Large intestine (tissue), 3 donors: Measurements from ENCODE around the gene NDUFC1. TPM values are rescaled to one million over a fixed set of nuclear protein-coding genes. Genes with fewer than 3 reads are reported as not detected.

Experiments used
- DNase-seq, 2 donors: peaks; one replicate each; pipeline versions ENCODE4 v3.0.0 to v3.0.0-alpha.2; 2013
- H3K27ac ChIP-seq: one replicate; pipeline ENCODE4 v1.5.1; 2013; ENCODE audit warnings: low read length
- H3K27me3 ChIP-seq: 2 replicates; pipeline ENCODE4 v1.6.1; 2013; ENCODE audit warnings: low read length; ENCODE audit not compliant: control insufficient read depth, insufficient read depth
- H3K36me3 ChIP-seq: 2 replicates; pipeline ENCODE4 v1.6.1; 2013; ENCODE audit warnings: low read length; ENCODE audit not compliant: control insufficient read depth, insufficient read depth
- H3K4me1 ChIP-seq: one replicate; pipeline ENCODE4 v1.6.1; 2013; ENCODE audit warnings: low read length; ENCODE audit not compliant: control insufficient read depth, insufficient read depth
- H3K4me3 ChIP-seq: one replicate; pipeline ENCODE4 v1.5.1; 2013; ENCODE audit warnings: low read length
- H3K9me3 ChIP-seq: one replicate; pipeline ENCODE4 v1.6.1; 2013; ENCODE audit warnings: mild to moderate bottlenecking, low read depth, low read length, moderate library complexity; ENCODE audit not compliant: control insufficient read depth
- WGBS: methylation state at CpG from one replicate; pipeline ENCODE4 v1.1.5; 2013; ENCODE audit warnings: low lambda C conversion rate; ENCODE audit not compliant: insufficient coverage; 5-methylcytosine and 5-hydroxymethylcytosine counted together
- polyA plus RNA-seq: library from polyadenylated mRNA; unstranded; fragments of 120-200 nt; gene quantifications from one replicate; pipeline ENCODE4 v1.2.1, GENCODE V29; 2013

Gene NDUFC1
- polyA plus RNA-seq, 1 donor: 82.9 TPM

- H3K4me1 ChIP-seq: no peaks in the 10 kb centered on the region
- H3K27me3 ChIP-seq: no peaks in the 10 kb centered on the region
- peak; percentile 61 to 84 for DNase-seq
- peaks cover 6% of the 10 kb centered on the region for H3K36me3 ChIP-seq
- H3K27ac ChIP-seq: peak overlapping the region; percentile 96
- no peaks in the 10 kb centered on the region for H3K9me3 ChIP-seq
- peak overlapping the region; percentile 84 for H3K4me3 ChIP-seq
- 0% methylated on average over 1 of the region's 16 CpGs for WGBS
Observed at GRCh38 chr4:139300431-139301112, 1.7 kb downstream of the NDUFC1 start.

GRCh38 chr4:139299536-139299935, 2.7 kb downstream of the NDUFC1 start:
- no peaks in the 10 kb centered on the region for H3K4me1 ChIP-seq
- no peaks in the 10 kb centered on the region for H3K27me3 ChIP-seq
- no peak overlapping the region for H3K4me3 ChIP-seq
- H3K27ac ChIP-seq: no peak overlapping the region
- no CpG with 5 or more reads among the region's 1 CpG for WGBS
- peaks cover 2% of the 10 kb centered on the region for H3K36me3 ChIP-seq
- no peaks in the 10 kb centered on the region for H3K9me3 ChIP-seq
- DNase-seq: no peak

- Histone ChIP-seq H3K36me3 (peaks cover 12% of the 10 kb centered on the region), H3K9me3 (no peaks in the 10 kb centered on the region), H3K4me3 (no peak overlapping the region), H3K27me3 (no peaks in the 10 kb centered on the region), H3K4me1 (no peaks in the 10 kb centered on the region), H3K27ac (no peak overlapping the region)
- WGBS: no CpG with 5 or more reads among the region's 2 CpGs
- DNase-seq: no peak
Observed at GRCh38 chr4:139297001-139297410, 5.3 kb downstream of the NDUFC1 start.

- WGBS: 60% methylated on average over 2 of the region's 6 CpGs
Observed at GRCh38 chr4:139295942-139296299, 6.4 kb downstream of the NDUFC1 start.

GRCh38 chr4:139295206-139295941, 6.9 kb downstream of the NDUFC1 start:
- Histone ChIP-seq H3K4me3 (peak overlapping the region; percentile 73), H3K36me3 (peaks cover 19% of the 10 kb centered on the region), H3K27me3 (no peaks in the 10 kb centered on the region), H3K4me1 (no peaks in the 10 kb centered on the region), H3K9me3 (no peaks in the 10 kb centered on the region), H3K27ac (peak overlapping the region; percentile 84)
- no CpG with 5 or more reads among the region's 51 CpGs for WGBS
- peak; percentile 94 to 95 for DNase-seq

More at GRCh38 chr4:139295942-139296299, 6.4 kb downstream of the NDUFC1 start:
- no peaks in the 10 kb centered on the region for H3K9me3 ChIP-seq
- peak overlapping the region; percentile 73 for H3K4me3 ChIP-seq
- DNase-seq: no peak
- H3K4me1 ChIP-seq: no peaks in the 10 kb centered on the region
- peak overlapping the region; percentile 84 for H3K27ac ChIP-seq
- H3K36me3 ChIP-seq: peaks cover 19% of the 10 kb centered on the region
- H3K27me3 ChIP-seq: no peaks in the 10 kb centered on the region

GRCh38 chr4:139286186-139286698, 16.0 kb downstream of the NDUFC1 start:
- no peak overlapping the region for H3K4me3 ChIP-seq
- no peaks in the 10 kb centered on the region for H3K9me3 ChIP-seq
- no peak for DNase-seq
- no peak overlapping the region for H3K27ac ChIP-seq
- no CpG with 5 or more reads among the region's 7 CpGs for WGBS
- no peaks in the 10 kb centered on the region for H3K4me1 ChIP-seq
- peaks cover 9% of the 10 kb centered on the region for H3K36me3 ChIP-seq
- H3K27me3 ChIP-seq: peaks cover 10% of the 10 kb centered on the region

- Histone ChIP-seq H3K4me1 (peaks cover 4% of the 10 kb centered on the region), H3K36me3 (no peaks in the 10 kb centered on the region)
Observed at GRCh38 chr4:139282721-139283075, 19.6 kb downstream of the NDUFC1 start.

GRCh38 chr4:139282065-139282720, 20.1 kb downstream of the NDUFC1 start:
- Histone ChIP-seq H3K36me3 (no peaks in the 10 kb centered on the region), H3K27me3 (peaks cover 47% of the 10 kb centered on the region), H3K4me3 (no peak overlapping the region), H3K27ac (no peak overlapping the region), H3K9me3 (peaks cover 4% of the 10 kb centered on the region), H3K4me1 (peaks cover 4% of the 10 kb centered on the region)
- 69% methylated on average over 3 of the region's 7 CpGs for WGBS
- no peak for DNase-seq

More at GRCh38 chr4:139282721-139283075, 19.6 kb downstream of the NDUFC1 start:
- Histone ChIP-seq H3K4me3 (no peak overlapping the region), H3K9me3 (peaks cover 4% of the 10 kb centered on the region), H3K27me3 (peaks cover 44% of the 10 kb centered on the region), H3K27ac (no peak overlapping the region)
- no peak for DNase-seq

- peak within 1 kb of the TSS; percentile 18 for H3K4me3 ChIP-seq
- H3K27ac ChIP-seq: no peak within 1 kb of the TSS
- no CpG with 5 or more reads among the region's 51 CpGs for WGBS
- no peak for DNase-seq
- H3K27me3 ChIP-seq: peaks cover 56% of the 10 kb centered on the region
- H3K36me3 ChIP-seq: no peaks in the 10 kb centered on the region
- H3K4me1 ChIP-seq: peaks cover 4% of the 10 kb centered on the region
- peaks cover 4% of the 10 kb centered on the region for H3K9me3 ChIP-seq
Observed at GRCh38 chr4:139279760-139280620, 22.3 kb downstream of the NDUFC1 start, which contains the start of gene MGARP. MGARP (minus strand) TSS chr4:139280225; CDS start chr4:139280158, 67 bp downstream.
